ENCODE measurements around the gene FFAR4. TPM values are rescaled to one million over a fixed set of nuclear protein-coding genes. Genes with fewer than 3 reads are reported as not detected.

Gene FFAR4
- total and polyA plus RNA-seq, 2 donors (not counting 3 experiments of a cell fraction or from before 2014, with no cell fraction given), result not detected

DNA sequence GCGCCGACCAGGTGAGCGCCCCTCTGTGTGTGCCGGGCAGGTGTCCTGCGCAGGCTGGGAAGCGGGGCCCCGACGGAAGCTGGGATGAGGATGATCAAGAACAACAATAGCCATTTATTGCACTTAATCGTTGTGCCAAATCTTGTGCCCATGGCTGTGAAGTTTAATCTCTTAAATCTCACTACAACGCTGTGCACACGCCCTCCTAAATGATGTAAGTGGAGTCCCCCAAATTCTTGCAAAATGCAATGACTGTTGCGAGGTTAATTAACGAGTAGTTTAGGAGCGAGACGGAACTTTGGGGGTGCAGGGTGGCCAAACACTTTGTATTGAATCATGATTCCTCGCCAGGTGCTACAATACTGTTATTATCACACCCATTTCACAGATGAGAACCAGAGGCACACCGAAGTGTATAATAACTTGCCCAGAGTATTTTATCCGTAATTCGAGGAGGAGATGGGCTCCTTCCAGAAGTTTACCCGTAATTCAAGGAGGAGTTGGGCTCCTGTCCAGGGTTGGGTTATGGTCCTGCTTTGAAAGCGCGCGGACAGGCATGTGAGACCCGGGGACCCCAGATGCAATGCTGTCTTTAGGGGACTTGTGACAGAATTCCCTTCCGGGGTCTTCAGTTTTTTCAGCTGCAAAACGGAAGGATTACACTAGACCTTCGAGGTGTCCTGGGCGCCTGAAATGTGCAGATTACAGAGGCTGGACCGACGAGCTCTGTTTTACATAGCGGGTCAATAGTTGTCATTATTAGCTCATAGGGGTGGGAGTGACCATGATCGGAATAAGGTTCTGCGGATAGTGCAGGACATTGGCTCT lies 1.0 kb downstream of the FFAR4 start:
- Histone ChIP-seq H3K4me1 (ENCODE audit: control insufficient read depth, extremely low read depth, insufficient read depth, low read length) (no peaks in the 10 kb centered on the region), H3K9ac (replicated peaks; ENCODE audit: extremely low read depth, insufficient read depth, low read length) (no peak overlapping the region), H3K9me3 (replicated peaks; ENCODE audit: control insufficient read depth, insufficient read depth, low read length) (no peaks in the 10 kb centered on the region), H3K9me1 (replicated peaks; ENCODE audit: control insufficient read depth, extremely low read depth, insufficient read depth, low read length) (no peaks in the 10 kb centered on the region), H3K4me2 (ENCODE audit: insufficient read depth, low read length) (no peak overlapping the region), H3K79me2 (ENCODE audit: control insufficient read depth, insufficient read depth, low read length) (no peaks in the 10 kb centered on the region), H2AFZ (ENCODE audit: low read depth, low read length) (no peak overlapping the region), H4K20me1 (replicated peaks; ENCODE audit: control insufficient read depth, extremely low read depth, insufficient read depth, low read length) (no peaks in the 10 kb centered on the region), H3K27me3 (ENCODE audit: control insufficient read depth in 2 of 2, insufficient read depth in 2 of 2, low read length in 2 of 2) (peaks cover 61 to 62% of the 10 kb centered on the region in 2 experiments), H3K36me3 (ENCODE audit: control insufficient read depth in 2 of 2, extremely low read depth in 1 of 2, insufficient read depth in 2 of 2, low read length in 2 of 2) (no peaks in the 10 kb centered on the region), H3K27ac (ENCODE audit: insufficient read depth, low read depth, low read length) (no peak overlapping the region), H3K4me3 (replicated peaks in 1 of 3; ENCODE audit: insufficient read depth in 1 of 3, low read depth in 1 of 3, low read length in 3 of 3) (no peak overlapping the region)
- intact Hi-C loops (cut with micrococcal nuclease) (no loop called here), dilution Hi-C loops (cut with MboI; ENCODE audit: extremely low pct_ligation_motif_present, low sequenced_read_pairs) (no loop called here)
- no peak for DNase-seq (ENCODE audit: low read depth, low spot score)
- no peak for FAIRE-seq
- TF ChIP-seq POLR2AphosphoS5 (IDR thresholded peaks at IDR 0.05; ENCODE audit: insufficient read depth, low read depth, low read length), result no peak
- TF ChIP-seq EZH2 (IDR thresholded peaks at IDR 0.05; ENCODE audit: borderline replicate concordance, low read depth, low read length, severe bottlenecking), result peak; percentile 37
- ChIA-PET CTCF (interaction anchor here (1.9 kb wide), 1 partner anchor 13 kb away, joined by 10 read pairs; no protein-coding TSS in a partner anchor), POLR2A (no interaction called here)
- BruUV-seq (replicated peaks), result no TSS peak

DNA sequence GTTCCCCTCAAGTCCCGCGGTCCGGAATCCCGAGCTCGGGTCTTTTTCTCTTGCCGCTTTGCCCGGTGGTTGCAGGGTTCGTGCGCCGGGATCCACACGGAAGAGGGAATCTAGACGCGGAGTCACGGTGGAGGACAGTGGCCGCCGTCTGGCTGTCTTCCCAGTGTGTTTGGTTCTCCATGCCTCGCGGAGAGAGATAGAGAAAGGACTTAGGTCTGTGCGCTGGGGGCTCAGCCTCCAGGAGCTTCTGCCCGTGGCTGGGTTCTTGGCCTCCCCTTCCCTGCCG lies 1.6 kb downstream of the FFAR4 start:
- Histone ChIP-seq H3K4me3 (replicated peaks in 1 of 3; ENCODE audit: insufficient read depth in 1 of 3, low read depth in 1 of 3, low read length in 3 of 3) (no peak overlapping the region), H3K4me2 (ENCODE audit: insufficient read depth, low read length) (no peak overlapping the region), H4K20me1 (replicated peaks; ENCODE audit: control insufficient read depth, extremely low read depth, insufficient read depth, low read length) (no peaks in the 10 kb centered on the region), H3K36me3 (ENCODE audit: control insufficient read depth in 2 of 2, extremely low read depth in 1 of 2, insufficient read depth in 2 of 2, low read length in 2 of 2) (no peaks in the 10 kb centered on the region), H3K9me1 (replicated peaks; ENCODE audit: control insufficient read depth, extremely low read depth, insufficient read depth, low read length) (no peaks in the 10 kb centered on the region), H3K27me3 (ENCODE audit: control insufficient read depth in 2 of 2, insufficient read depth in 2 of 2, low read length in 2 of 2) (peaks cover 62% of the 10 kb centered on the region in 2 experiments), H3K79me2 (ENCODE audit: control insufficient read depth, insufficient read depth, low read length) (no peaks in the 10 kb centered on the region), H3K9me3 (replicated peaks; ENCODE audit: control insufficient read depth, insufficient read depth, low read length) (no peaks in the 10 kb centered on the region), H3K4me1 (ENCODE audit: control insufficient read depth, extremely low read depth, insufficient read depth, low read length) (no peaks in the 10 kb centered on the region), H3K9ac (replicated peaks; ENCODE audit: extremely low read depth, insufficient read depth, low read length) (no peak overlapping the region), H3K27ac (ENCODE audit: insufficient read depth, low read depth, low read length) (no peak overlapping the region), H2AFZ (ENCODE audit: low read depth, low read length) (no peak overlapping the region)
- no TSS peak for BruUV-seq (replicated peaks)
- TF ChIP-seq EZH2 (IDR thresholded peaks at IDR 0.05; ENCODE audit: borderline replicate concordance, low read depth, low read length, severe bottlenecking), result no peak
- TF ChIP-seq POLR2AphosphoS5 (IDR thresholded peaks at IDR 0.05; ENCODE audit: insufficient read depth, low read depth, low read length), result no peak
- TF ChIP-seq POLR2A (IDR thresholded peaks at IDR 0.05; ENCODE audit: low read depth, low read length), result no peak
- no peak for TF ChIP-seq GATA2 (IDR thresholded peaks at IDR 0.05; ENCODE audit: insufficient read depth, insufficient read length, low read depth, low read length)
- TF ChIP-seq, protein P1, sequence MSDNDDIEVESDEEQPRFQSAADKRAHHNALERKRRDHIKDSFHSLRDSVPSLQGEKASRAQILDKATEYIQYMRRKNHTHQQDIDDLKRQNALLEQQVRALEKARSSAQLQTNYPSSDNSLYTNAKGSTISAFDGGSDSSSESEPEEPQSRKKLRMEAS (IDR thresholded peaks at IDR 0.05; ENCODE audit: insufficient read depth, insufficient read length), result no peak
- TF ChIP-seq FOS (IDR thresholded peaks at IDR 0.05; ENCODE audit: borderline replicate concordance, insufficient read depth, low read length), result no peak
- TF ChIP-seq, protein P2, sequence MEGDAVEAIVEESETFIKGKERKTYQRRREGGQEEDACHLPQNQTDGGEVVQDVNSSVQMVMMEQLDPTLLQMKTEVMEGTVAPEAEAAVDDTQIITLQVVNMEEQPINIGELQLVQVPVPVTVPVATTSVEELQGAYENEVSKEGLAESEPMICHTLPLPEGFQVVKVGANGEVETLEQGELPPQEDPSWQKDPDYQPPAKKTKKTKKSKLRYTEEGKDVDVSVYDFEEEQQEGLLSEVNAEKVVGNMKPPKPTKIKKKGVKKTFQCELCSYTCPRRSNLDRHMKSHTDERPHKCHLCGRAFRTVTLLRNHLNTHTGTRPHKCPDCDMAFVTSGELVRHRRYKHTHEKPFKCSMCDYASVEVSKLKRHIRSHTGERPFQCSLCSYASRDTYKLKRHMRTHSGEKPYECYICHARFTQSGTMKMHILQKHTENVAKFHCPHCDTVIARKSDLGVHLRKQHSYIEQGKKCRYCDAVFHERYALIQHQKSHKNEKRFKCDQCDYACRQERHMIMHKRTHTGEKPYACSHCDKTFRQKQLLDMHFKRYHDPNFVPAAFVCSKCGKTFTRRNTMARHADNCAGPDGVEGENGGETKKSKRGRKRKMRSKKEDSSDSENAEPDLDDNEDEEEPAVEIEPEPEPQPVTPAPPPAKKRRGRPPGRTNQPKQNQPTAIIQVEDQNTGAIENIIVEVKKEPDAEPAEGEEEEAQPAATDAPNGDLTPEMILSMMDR (IDR thresholded peaks at IDR 0.05; ENCODE audit: extremely low read depth in 1 of 2, insufficient read depth in 1 of 2, low read depth in 1 of 2, low read length in 2 of 2), result no peak
- TF ChIP-seq MYC (IDR thresholded peaks at IDR 0.05; ENCODE audit: low read depth, low read length), result no peak
- no peak for TF ChIP-seq JUN (IDR thresholded peaks at IDR 0.05; ENCODE audit: borderline replicate concordance, insufficient read depth, insufficient read length, low read depth)
- intact Hi-C loops (cut with micrococcal nuclease), result no loop called here
- DNase-seq (ENCODE audit: low read depth, low spot score) (no peak), FAIRE-seq (no peak)
- CTCF ChIA-PET, result interaction anchor here (1.9 kb wide), 1 partner anchor 13 kb away, joined by 10 read pairs; no protein-coding TSS in a partner anchor
- POLR2A ChIA-PET, result no interaction called here
- dilution Hi-C loops (cut with MboI; ENCODE audit: extremely low pct_ligation_motif_present, low sequenced_read_pairs), result no loop called here
